ENCODE results near the gene RAB32.

RAB32 gene
- 0 to 0.58 (median 0.09) reads per million in 3 donors for total RNA-seq

DNA sequence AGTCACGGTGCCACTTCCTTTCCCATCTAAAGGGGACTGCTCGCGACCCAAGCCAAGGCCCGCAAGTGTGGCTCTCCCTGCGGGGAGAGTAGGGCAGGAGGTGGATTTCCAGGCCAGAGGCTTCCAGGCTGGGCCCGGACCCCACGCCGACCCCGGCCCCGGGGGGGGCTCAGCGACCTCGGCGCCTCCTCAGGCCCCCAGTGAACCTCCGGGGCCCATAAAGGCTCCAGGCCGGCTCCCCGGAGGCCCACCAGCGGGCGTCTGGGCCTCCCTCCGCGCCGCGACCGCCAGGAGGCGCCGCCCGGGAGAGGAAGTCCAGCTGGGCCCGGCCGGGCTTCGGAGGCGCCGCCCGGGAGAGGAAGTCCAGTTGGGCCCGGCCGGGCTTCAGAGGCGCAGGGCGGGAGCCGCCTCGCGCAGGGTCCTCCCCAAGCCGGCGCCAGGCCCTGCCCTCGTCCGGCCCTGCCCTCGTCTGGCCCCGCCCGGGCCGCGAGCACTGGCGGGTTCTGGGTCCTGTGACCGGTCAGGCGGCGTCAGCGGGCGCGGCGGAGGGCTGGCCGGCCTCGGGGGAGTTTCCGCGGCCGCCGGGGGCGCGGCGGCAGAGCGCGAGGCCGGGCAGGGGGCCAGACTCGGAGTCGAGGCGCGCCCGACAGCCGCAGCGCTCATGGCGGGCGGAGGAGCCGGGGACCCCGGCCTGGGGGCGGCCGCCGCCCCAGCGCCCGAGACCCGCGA lies at the start of gene RAB32:
Gene RAB32 (plus strand): TSS at position 623 of the 729 bp plus-strand sequence. CDS start 39 bp downstream, at position 662.
- Histone ChIP-seq H3K4me1 (ENCODE audit: control insufficient read depth, insufficient read depth, low read length, poor library complexity, severe bottlenecking) (no peaks in the 10 kb centered on the region), H3K9me3 (ENCODE audit: control insufficient read depth, low read length) (no peaks in the 10 kb centered on the region), H3K27ac (ENCODE audit: insufficient read depth, low read length, poor library complexity, severe bottlenecking) (no peak within 1 kb of the TSS), H3K4me3 (ENCODE audit: insufficient read depth, low read depth, low read length, poor library complexity, severe bottlenecking) (no peak within 1 kb of the TSS), H3K36me3 (ENCODE audit: control insufficient read depth, insufficient read depth, low read length) (no peaks in the 10 kb centered on the region), H3K27me3 (replicated peaks; ENCODE audit: control insufficient read depth, insufficient read depth, low read length, poor library complexity, severe bottlenecking) (peaks cover 3% of the 10 kb centered on the region)
- DNase-seq, result no peak

DNA sequence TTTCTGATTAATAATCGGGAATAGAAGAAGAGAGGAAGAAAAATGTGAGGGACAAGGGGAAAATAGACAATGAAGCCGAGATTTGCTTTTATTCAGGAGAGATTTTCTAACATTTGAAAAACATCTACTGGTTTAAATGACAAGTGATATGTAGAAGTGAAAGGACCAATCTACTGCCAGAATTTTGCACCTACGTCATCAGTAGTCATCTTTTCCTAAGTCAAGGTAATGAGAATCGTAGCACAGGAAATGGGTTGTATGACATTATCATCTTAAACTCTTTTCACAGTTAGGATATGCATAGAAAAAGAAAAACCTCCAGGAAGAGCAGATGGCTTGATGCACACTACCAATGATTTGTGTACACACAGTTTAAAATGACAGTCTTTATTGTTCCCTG lies 45.3 kb upstream of the RAB32 start:
- Histone ChIP-seq H3K27ac (ENCODE audit: insufficient read depth, low read length, poor library complexity, severe bottlenecking) (no peak overlapping the region), H3K27me3 (replicated peaks; ENCODE audit: control insufficient read depth, insufficient read depth, low read length, poor library complexity, severe bottlenecking) (no peaks in the 10 kb centered on the region), H3K4me1 (ENCODE audit: control insufficient read depth, insufficient read depth, low read length, poor library complexity, severe bottlenecking) (no peaks in the 10 kb centered on the region), H3K9me3 (ENCODE audit: control insufficient read depth, low read length) (no peaks in the 10 kb centered on the region), H3K36me3 (ENCODE audit: control insufficient read depth, insufficient read depth, low read length) (no peaks in the 10 kb centered on the region), H3K4me3 (ENCODE audit: insufficient read depth, low read depth, low read length, poor library complexity, severe bottlenecking) (no peak overlapping the region)
- DNase-seq, result no peak

DNA sequence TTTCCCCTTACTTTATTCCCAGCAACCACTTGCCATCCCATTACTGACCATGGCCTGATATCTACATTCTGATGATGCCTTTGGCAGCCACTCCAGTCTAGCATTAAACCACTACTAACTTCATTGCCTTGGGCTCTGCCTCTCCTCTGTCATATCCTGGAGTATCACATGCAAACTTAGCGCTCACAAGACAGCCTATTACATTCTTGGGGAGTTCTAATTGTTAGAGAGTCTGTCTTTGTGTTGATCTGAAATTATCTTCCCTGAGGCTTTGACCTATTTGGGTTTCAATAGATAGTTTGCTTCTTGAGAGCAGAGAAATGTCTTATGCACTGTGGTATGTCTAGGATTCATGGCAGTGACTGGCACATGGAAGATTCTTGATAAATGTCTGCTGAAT lies 40.5 kb upstream of the RAB32 start:
- no peaks in the 10 kb centered on the region for H3K4me1 ChIP-seq (ENCODE audit: control insufficient read depth, insufficient read depth, low read length, poor library complexity, severe bottlenecking)
- DNase-seq, result no peak
- no peak overlapping the region for H3K4me3 ChIP-seq (ENCODE audit: insufficient read depth, low read depth, low read length, poor library complexity, severe bottlenecking)
- no peaks in the 10 kb centered on the region for H3K9me3 ChIP-seq (ENCODE audit: control insufficient read depth, low read length)
- H3K27ac ChIP-seq (ENCODE audit: insufficient read depth, low read length, poor library complexity, severe bottlenecking), result no peak overlapping the region
- no peaks in the 10 kb centered on the region for H3K27me3 ChIP-seq (replicated peaks; ENCODE audit: control insufficient read depth, insufficient read depth, low read length, poor library complexity, severe bottlenecking)
- H3K36me3 ChIP-seq (ENCODE audit: control insufficient read depth, insufficient read depth, low read length), result no peaks in the 10 kb centered on the region

DNA sequence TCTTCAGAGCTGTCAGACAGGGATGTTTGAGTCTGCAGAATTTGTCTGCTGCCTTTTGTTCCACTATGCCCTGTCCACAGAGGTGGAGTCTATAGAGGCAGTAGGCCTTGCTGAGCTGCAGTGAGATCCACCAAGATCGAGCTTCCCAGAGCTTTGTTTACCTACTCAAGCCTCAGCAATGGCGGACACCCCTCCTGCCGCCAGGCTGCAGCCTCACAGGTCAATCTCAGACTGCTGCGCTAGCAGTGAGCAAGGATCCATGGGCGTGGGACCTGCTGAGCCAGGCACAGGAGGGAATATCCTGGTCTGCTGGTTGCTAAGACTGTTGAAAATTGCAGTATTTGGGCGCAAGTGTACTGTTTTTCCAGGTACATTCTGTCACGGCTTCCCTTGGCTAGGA lies 28.4 kb upstream of the RAB32 start:
- no peak overlapping the region for H3K27ac ChIP-seq (ENCODE audit: insufficient read depth, low read length, poor library complexity, severe bottlenecking)
- no peaks in the 10 kb centered on the region for H3K27me3 ChIP-seq (replicated peaks; ENCODE audit: control insufficient read depth, insufficient read depth, low read length, poor library complexity, severe bottlenecking)
- H3K4me1 ChIP-seq (ENCODE audit: control insufficient read depth, insufficient read depth, low read length, poor library complexity, severe bottlenecking), result no peaks in the 10 kb centered on the region
- no peaks in the 10 kb centered on the region for H3K36me3 ChIP-seq (ENCODE audit: control insufficient read depth, insufficient read depth, low read length)
- DNase-seq, result no peak
- H3K4me3 ChIP-seq (ENCODE audit: insufficient read depth, low read depth, low read length, poor library complexity, severe bottlenecking), result no peak overlapping the region
- no peaks in the 10 kb centered on the region for H3K9me3 ChIP-seq (ENCODE audit: control insufficient read depth, low read length)

DNA sequence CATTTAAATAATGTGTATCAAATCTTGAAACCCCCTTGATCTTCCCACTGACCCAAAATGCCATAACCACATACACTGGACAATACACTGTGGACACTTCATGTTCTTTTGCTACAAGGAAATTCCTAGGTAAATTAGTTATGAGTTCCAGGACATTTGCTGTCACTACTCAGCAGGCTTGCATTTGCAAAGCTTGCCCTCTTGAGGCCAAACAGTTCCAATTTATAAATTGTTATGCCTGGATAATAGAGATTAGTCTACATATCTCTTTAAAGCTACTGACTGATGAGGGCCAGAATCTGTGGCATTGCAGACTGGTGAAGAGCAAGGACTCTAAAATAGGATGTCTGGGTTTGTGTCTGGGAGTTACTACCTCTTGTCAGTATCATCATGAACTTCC lies 17.4 kb upstream of the RAB32 start:
- no peaks in the 10 kb centered on the region for H3K27me3 ChIP-seq (replicated peaks; ENCODE audit: control insufficient read depth, insufficient read depth, low read length, poor library complexity, severe bottlenecking)
- no peak overlapping the region for H3K4me3 ChIP-seq (ENCODE audit: insufficient read depth, low read depth, low read length, poor library complexity, severe bottlenecking)
- H3K4me1 ChIP-seq (ENCODE audit: control insufficient read depth, insufficient read depth, low read length, poor library complexity, severe bottlenecking), result no peaks in the 10 kb centered on the region
- H3K27ac ChIP-seq (ENCODE audit: insufficient read depth, low read length, poor library complexity, severe bottlenecking), result no peak overlapping the region
- H3K36me3 ChIP-seq (ENCODE audit: control insufficient read depth, insufficient read depth, low read length), result no peaks in the 10 kb centered on the region
- no peaks in the 10 kb centered on the region for H3K9me3 ChIP-seq (ENCODE audit: control insufficient read depth, low read length)
- no peak for DNase-seq

DNA sequence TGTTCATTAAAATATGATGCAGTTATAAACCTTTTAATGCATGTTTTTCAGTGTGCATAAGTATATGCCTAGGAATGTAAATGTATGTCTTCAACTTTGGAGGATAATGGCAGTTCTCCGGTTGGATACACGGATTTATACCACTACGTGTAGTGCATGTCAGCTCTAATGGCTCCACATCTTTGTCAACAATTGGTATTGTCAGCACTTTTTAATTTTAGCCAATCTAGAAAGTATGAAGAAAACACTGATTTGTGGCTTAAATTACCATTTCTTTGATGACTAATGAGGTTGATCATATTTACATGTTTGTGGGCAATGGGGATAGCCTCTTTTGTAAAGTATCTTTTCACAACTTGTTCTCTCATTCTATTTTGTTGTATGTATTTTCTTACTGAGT lies 10.9 kb upstream of the RAB32 start:
- no peaks in the 10 kb centered on the region for H3K36me3 ChIP-seq (ENCODE audit: control insufficient read depth, insufficient read depth, low read length)
- no peak overlapping the region for H3K27ac ChIP-seq (ENCODE audit: insufficient read depth, low read length, poor library complexity, severe bottlenecking)
- no peak overlapping the region for H3K4me3 ChIP-seq (ENCODE audit: insufficient read depth, low read depth, low read length, poor library complexity, severe bottlenecking)
- H3K9me3 ChIP-seq (ENCODE audit: control insufficient read depth, low read length), result no peaks in the 10 kb centered on the region
- no peak for DNase-seq
- no peaks in the 10 kb centered on the region for H3K27me3 ChIP-seq (replicated peaks; ENCODE audit: control insufficient read depth, insufficient read depth, low read length, poor library complexity, severe bottlenecking)
- H3K4me1 ChIP-seq (ENCODE audit: control insufficient read depth, insufficient read depth, low read length, poor library complexity, severe bottlenecking), result no peaks in the 10 kb centered on the region

DNA sequence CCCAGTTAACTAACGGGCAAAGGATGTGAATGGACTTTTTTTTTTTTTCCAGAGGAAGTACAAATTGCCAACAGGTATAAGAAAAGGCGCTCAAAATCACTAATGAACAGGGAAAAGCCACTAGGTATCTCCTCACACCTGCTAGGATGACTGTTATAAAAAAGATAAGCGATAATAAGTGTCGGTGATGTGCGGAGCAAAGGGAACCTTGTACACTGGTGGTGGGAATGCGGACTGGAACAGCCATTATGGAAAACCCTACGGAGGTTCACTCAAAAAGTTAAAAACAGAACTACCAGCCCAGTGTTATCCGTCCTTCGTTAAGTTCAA lies 787 bp upstream of the RAB32 start:
- no peak overlapping the region for H3K27ac ChIP-seq (ENCODE audit: insufficient read depth, low read length, poor library complexity, severe bottlenecking)
- H3K4me1 ChIP-seq (ENCODE audit: control insufficient read depth, insufficient read depth, low read length, poor library complexity, severe bottlenecking), result no peaks in the 10 kb centered on the region
- H3K9me3 ChIP-seq (ENCODE audit: control insufficient read depth, low read length), result no peaks in the 10 kb centered on the region
- H3K4me3 ChIP-seq (ENCODE audit: insufficient read depth, low read depth, low read length, poor library complexity, severe bottlenecking), result no peak overlapping the region
- H3K36me3 ChIP-seq (ENCODE audit: control insufficient read depth, insufficient read depth, low read length), result no peaks in the 10 kb centered on the region
- H3K27me3 ChIP-seq (replicated peaks; ENCODE audit: control insufficient read depth, insufficient read depth, low read length, poor library complexity, severe bottlenecking), result peaks cover 3% of the 10 kb centered on the region
- DNase-seq, result no peak

DNA sequence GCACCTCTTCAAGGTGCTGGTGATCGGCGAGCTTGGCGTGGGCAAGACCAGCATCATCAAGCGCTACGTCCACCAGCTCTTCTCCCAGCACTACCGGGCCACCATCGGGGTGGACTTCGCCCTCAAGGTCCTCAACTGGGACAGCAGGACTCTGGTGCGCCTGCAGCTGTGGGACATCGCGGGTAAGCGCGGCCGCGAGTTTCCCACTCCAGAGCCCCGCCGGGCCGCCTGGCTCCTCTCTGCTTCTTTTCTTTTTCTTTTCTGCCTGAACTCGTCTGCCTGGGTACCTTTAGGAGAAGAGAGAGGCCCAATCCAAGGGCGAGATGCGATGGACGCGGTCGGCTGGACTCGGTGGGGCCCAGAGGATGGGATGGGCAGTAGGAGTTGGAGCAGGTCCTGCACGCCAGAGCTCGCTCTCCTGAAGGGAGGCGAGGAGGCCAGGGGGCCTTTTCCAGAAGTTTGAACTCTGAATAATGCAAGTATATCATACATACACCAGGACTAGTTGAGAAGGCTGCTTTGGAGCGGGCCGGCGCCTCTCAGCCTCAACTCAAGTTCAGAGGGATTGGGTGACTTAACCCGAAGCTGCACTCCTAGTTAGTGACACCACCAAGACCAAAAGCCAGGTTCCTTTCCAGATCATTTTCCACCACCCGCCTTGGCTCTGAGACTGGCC lies 445 bp downstream of the RAB32 start:
- no peak overlapping the region for H3K4me3 ChIP-seq (ENCODE audit: insufficient read depth, low read depth, low read length, poor library complexity, severe bottlenecking)
- H3K27ac ChIP-seq (ENCODE audit: insufficient read depth, low read length, poor library complexity, severe bottlenecking), result no peak overlapping the region
- DNase-seq, result no peak

DNA sequence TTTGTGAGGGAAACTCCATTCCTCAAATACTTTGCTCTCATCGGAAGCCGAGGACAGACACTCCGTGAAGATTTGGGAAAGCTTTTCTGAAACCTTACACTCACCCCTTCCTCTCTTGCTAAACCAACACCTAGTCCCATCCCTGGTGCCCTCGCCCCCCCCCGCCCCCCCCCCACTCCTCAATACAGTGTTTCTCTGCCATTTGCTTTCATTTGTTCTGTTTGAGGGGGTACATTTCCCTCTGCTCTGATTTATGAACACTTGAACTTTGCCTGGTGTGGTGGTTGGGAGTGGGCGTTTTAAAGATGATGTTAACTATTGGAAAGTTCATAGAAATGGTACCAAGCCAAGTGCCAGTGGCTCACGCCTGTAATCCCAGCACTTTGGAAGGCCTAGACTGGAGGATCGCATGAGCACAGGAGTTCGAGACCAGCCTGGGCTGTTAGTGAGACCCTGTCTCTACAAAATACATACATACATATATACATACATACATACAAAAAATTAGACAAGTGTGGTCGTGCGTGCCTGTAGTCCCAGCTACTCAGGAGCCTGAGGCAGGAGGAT lies 1.1 kb downstream of the RAB32 start:
- Histone ChIP-seq H3K27ac (ENCODE audit: insufficient read depth, low read length, poor library complexity, severe bottlenecking) (no peak overlapping the region), H3K4me3 (ENCODE audit: insufficient read depth, low read depth, low read length, poor library complexity, severe bottlenecking) (no peak overlapping the region), H3K27me3 (replicated peaks; ENCODE audit: control insufficient read depth, insufficient read depth, low read length, poor library complexity, severe bottlenecking) (peaks cover 3% of the 10 kb centered on the region), H3K4me1 (ENCODE audit: control insufficient read depth, insufficient read depth, low read length, poor library complexity, severe bottlenecking) (no peaks in the 10 kb centered on the region), H3K9me3 (ENCODE audit: control insufficient read depth, low read length) (no peaks in the 10 kb centered on the region), H3K36me3 (ENCODE audit: control insufficient read depth, insufficient read depth, low read length) (no peaks in the 10 kb centered on the region)
- no peak for DNase-seq

More for the DNA sequence above, 445 bp downstream of the RAB32 start:
- Histone ChIP-seq H3K9me3 (ENCODE audit: control insufficient read depth, low read length) (no peaks in the 10 kb centered on the region), H3K4me1 (ENCODE audit: control insufficient read depth, insufficient read depth, low read length, poor library complexity, severe bottlenecking) (no peaks in the 10 kb centered on the region), H3K27me3 (replicated peaks; ENCODE audit: control insufficient read depth, insufficient read depth, low read length, poor library complexity, severe bottlenecking) (peaks cover 3% of the 10 kb centered on the region), H3K36me3 (ENCODE audit: control insufficient read depth, insufficient read depth, low read length) (no peaks in the 10 kb centered on the region)

DNA sequence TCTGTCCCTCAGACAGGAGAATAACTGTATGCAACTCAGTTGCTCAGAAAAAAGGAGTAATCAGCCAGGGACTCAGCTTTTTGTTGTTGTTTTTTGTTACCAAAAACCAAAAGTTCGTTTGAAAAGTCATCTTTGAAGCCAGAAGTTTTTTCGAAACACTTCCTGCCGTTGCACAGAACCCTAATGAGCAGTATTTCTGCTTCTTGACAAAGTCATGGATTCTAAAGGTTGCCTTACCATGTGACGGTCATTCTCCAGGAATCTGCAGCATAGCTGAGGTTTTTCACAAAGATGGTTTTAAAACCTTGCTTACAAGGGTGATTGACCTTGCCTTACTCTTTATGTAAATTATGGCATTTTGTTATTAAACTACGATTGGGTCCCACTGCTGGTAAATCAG lies 1.9 kb downstream of the RAB32 start:
- H3K4me3 ChIP-seq (ENCODE audit: insufficient read depth, low read depth, low read length, poor library complexity, severe bottlenecking), result no peak overlapping the region
- H3K4me1 ChIP-seq (ENCODE audit: control insufficient read depth, insufficient read depth, low read length, poor library complexity, severe bottlenecking), result no peaks in the 10 kb centered on the region
- H3K27me3 ChIP-seq (replicated peaks; ENCODE audit: control insufficient read depth, insufficient read depth, low read length, poor library complexity, severe bottlenecking), result peaks cover 3% of the 10 kb centered on the region
- no peak overlapping the region for H3K27ac ChIP-seq (ENCODE audit: insufficient read depth, low read length, poor library complexity, severe bottlenecking)
- no peaks in the 10 kb centered on the region for H3K36me3 ChIP-seq (ENCODE audit: control insufficient read depth, insufficient read depth, low read length)
- H3K9me3 ChIP-seq (ENCODE audit: control insufficient read depth, low read length), result no peaks in the 10 kb centered on the region
- DNase-seq, result no peak

Data from effector memory CD4-positive, alpha-beta T cell (primary cell).